WI38 (cell line): ENCODE results near the gene ANKRD22.

Experiments used
- H3K4me3 ChIP-seq: 2 replicates; pipeline ENCODE4 v1.5.1; 2011; ENCODE audit warnings: low read depth, mild to moderate bottlenecking, control low read depth, low read length
- TF ChIP-seq, protein P1 (sequence below): IDR thresholded peaks from 2 replicates; pipeline ENCODE4 v1.5.1; 2012; ENCODE audit warnings: low read depth, mild to moderate bottlenecking, control low read depth, low read length

ANKRD22 gene

GRCh38 chr10:88805924-88806323 is 45.7 kb downstream of the ANKRD22 start:
- H3K4me3 ChIP-seq, result no peak overlapping the region
- TF ChIP-seq, protein P1, sequence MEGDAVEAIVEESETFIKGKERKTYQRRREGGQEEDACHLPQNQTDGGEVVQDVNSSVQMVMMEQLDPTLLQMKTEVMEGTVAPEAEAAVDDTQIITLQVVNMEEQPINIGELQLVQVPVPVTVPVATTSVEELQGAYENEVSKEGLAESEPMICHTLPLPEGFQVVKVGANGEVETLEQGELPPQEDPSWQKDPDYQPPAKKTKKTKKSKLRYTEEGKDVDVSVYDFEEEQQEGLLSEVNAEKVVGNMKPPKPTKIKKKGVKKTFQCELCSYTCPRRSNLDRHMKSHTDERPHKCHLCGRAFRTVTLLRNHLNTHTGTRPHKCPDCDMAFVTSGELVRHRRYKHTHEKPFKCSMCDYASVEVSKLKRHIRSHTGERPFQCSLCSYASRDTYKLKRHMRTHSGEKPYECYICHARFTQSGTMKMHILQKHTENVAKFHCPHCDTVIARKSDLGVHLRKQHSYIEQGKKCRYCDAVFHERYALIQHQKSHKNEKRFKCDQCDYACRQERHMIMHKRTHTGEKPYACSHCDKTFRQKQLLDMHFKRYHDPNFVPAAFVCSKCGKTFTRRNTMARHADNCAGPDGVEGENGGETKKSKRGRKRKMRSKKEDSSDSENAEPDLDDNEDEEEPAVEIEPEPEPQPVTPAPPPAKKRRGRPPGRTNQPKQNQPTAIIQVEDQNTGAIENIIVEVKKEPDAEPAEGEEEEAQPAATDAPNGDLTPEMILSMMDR, result no peak

- TF ChIP-seq, protein P1, result no peak
These were observed 46.3 kb downstream of the ANKRD22 start for GRCh38 chr10:88805361-88805760.

DNA sequence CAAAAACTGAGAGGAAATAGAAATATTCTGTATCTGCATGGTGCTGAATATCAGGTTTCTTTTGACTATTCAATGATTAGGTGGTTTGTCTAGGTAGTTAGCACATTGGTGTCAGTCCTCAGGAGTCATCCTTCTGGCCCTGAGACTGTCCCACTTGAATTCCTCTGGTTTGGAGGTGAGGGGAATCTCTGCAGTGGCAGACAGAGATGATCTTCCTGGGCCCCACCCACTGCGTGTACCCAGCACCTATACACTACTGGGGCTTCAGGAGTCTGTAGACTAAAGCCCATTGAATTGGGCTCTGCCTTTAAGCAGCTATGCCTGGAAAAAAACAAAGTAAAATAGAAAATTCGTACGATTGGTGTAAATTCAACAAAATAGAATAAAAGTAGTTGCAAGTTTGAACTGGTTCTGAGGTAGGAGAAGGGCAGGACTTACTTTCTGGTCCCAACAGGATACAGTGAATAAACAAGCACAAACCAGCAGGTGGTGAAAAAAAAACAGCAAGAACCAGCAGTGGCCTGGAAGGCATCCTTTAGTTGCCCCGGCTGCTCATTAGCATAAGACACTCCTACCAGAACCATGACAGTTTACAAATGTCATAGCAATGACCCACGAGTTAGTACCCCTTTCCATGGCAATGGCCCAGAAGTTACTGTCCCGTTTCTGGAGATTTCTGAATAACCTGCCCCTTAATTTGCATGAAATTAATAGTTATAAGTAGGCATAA is 47.4 kb downstream of the ANKRD22 start:
- TF ChIP-seq, protein P1, result no peak
- no peak overlapping the region for H3K4me3 ChIP-seq

More at GRCh38 chr10:88805361-88805760, 46.3 kb downstream of the ANKRD22 start:
- no peak overlapping the region for H3K4me3 ChIP-seq

GRCh38 chr10:88803641-88804040 is 48.0 kb downstream of the ANKRD22 start:
- TF ChIP-seq, protein P1, result no peak
- no peak overlapping the region for H3K4me3 ChIP-seq

GRCh38 chr10:88802523-88803285 is 48.9 kb downstream of the ANKRD22 start, which contains the start of gene LIPM:
Gene LIPM, plus strand, starts transcription at chr10:88802730. Its CDS starts 167 bp downstream, at chr10:88802897.
- TF ChIP-seq, protein P1, result no peak

GRCh38 chr10:88800152-88801125 is 51.2 kb downstream of the ANKRD22 start:
- TF ChIP-seq, protein P1, result no peak
- no peak overlapping the region for H3K4me3 ChIP-seq

More at GRCh38 chr10:88802523-88803285, 48.9 kb downstream of the ANKRD22 start, which contains the start of gene LIPM:
- no peak within 1 kb of the TSS for H3K4me3 ChIP-seq
